ENCODE results near the gene PMEPA1.

PMEPA1 gene

GRCh38 chr20:57618764-57619050, 91.1 kb downstream of the PMEPA1 start:
- DNase-seq = no peak

- no peak for DNase-seq
Observed at GRCh38 chr20:57618091-57618763, 91.6 kb downstream of the PMEPA1 start.

- DNase-seq = no peak
Observed at GRCh38 chr20:57617079-57617795, 92.6 kb downstream of the PMEPA1 start.

- DNase-seq = no peak
Observed at GRCh38 chr20:57616143-57616951, 93.5 kb downstream of the PMEPA1 start.

- DNase-seq = no peak
Observed at GRCh38 chr20:57615445-57615811, 94.4 kb downstream of the PMEPA1 start.

- no peak for DNase-seq
Observed at GRCh38 chr20:57614490-57615444, 95.0 kb downstream of the PMEPA1 start.

- no peak for DNase-seq
Observed at GRCh38 chr20:57613481-57613921, 96.3 kb downstream of the PMEPA1 start.

- DNase-seq = no peak
Observed at GRCh38 chr20:57612916-57613315, 96.9 kb downstream of the PMEPA1 start.

GRCh38 chr20:57612436-57612835, 97.4 kb downstream of the PMEPA1 start:
- no peak for DNase-seq

- peak; percentile 15 for DNase-seq
Observed at GRCh38 chr20:57611586-57612311, 98.1 kb downstream of the PMEPA1 start.

GRCh38 chr20:57610261-57610952, 99.4 kb downstream of the PMEPA1 start:
- no peak for DNase-seq

- DNase-seq = no peak
Observed at GRCh38 chr20:57609842-57610167, 100.0 kb downstream of the PMEPA1 start.

GRCh38 chr20:57609086-57609841, 100.6 kb downstream of the PMEPA1 start:
- no peak for DNase-seq

GRCh38 chr20:57608516-57608915, 101.3 kb downstream of the PMEPA1 start:
- DNase-seq = no peak

GRCh38 chr20:57605878-57606277, 103.9 kb downstream of the PMEPA1 start:
- DNase-seq = no peak

- no peak for DNase-seq
Observed at GRCh38 chr20:57605045-57605444, 104.8 kb downstream of the PMEPA1 start.

GRCh38 chr20:57603120-57603519, 106.7 kb downstream of the PMEPA1 start:
- DNase-seq = no peak

- no peak for DNase-seq
Observed at GRCh38 chr20:57601737-57602136, 108.1 kb downstream of the PMEPA1 start.

GRCh38 chr20:57601211-57601570, 108.6 kb downstream of the PMEPA1 start:
- DNase-seq = no peak

- DNase-seq = no peak
Observed at GRCh38 chr20:57600320-57601210, 109.2 kb downstream of the PMEPA1 start.

All from midbrain (tissue), 1 donor.